Astrocyte of the cerebellum (primary cell): ENCODE data around the gene TMEM204.

Source experiments
- DNase-seq: peaks from one replicate; pipeline ENCODE4 v3.0.0-alpha.2; 2011; ENCODE audit warnings: low read depth
- H3K4me3 ChIP-seq: 2 replicates; pipeline ENCODE4 v1.5.1; 2011; ENCODE audit warnings: mild to moderate bottlenecking, low read depth, low read length, moderate library complexity
- CTCF ChIP-seq: IDR thresholded peaks from 2 replicates; pipeline ENCODE4 v1.5.1; 2012; ENCODE audit warnings: low read length, low read depth, moderate library complexity, mild to moderate bottlenecking; ENCODE audit errors: missing control alignments
- in situ Hi-C: cut with HindIII; loops from 2 replicates; pipeline ENCODE4 v1.10.0; 2017; ENCODE audit warnings: low sequenced_read_pairs

TMEM204 gene

DNA sequence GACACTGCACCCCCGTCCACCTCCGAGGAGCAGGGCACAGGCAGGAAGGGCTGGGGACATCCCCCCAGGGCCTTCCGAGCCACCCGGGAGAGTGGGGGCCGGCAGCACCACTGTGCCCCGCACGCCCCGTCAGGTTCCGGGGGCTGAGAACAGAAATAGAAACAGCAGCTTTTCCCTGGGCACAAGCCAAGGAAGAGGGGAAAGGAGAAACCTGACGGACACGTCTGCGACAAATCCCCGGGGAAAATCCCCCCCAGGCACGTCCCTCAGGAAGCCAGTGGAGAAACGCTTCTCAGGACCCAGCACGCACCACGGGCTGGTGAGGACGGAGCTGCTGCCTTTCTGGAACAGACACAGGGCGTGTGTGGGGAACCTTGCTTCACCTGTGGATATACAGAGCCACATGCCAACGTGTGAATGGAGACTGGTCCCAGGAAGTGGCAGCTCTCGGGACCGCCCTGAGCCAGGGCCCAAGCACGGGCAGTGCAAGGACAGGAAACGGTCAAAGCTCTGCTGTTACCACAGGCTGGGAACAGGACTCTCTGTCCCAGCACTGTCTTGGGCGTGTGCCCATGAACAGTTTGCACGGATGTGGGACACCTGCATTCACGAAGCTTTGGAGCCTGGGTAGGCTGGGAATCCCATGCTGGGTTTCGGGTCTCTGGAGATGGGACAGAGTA, 1.2 kb upstream of the TMEM204 start:
- no peak for DNase-seq
- no peak for TF ChIP-seq CTCF
- in situ Hi-C loops, result no loop called here
- no peak overlapping the region for H3K4me3 ChIP-seq

DNA sequence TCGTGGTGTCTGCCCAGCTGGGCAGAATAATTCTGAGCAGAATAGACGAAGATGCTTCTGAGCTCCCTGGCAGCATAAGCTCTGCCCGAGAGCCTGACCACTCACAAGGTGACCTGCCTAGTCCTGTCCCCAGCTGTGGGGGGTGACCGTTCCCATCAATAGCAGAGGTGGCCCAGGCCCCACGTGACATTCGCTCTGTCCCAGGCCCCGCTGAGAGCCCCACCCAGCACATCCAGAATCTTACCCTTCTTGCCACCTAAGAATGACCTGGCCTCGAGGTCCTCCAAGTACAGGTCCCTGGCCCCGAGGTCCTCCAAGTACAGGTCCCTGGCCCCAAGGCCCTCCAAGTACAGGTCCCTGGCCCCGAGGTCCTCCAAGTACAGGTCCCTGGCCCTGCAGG, 695 bp upstream of the TMEM204 start:
- no peak for DNase-seq
- TF ChIP-seq CTCF, result no peak
- no peak overlapping the region for H3K4me3 ChIP-seq
- in situ Hi-C loops, result no loop called here

DNA sequence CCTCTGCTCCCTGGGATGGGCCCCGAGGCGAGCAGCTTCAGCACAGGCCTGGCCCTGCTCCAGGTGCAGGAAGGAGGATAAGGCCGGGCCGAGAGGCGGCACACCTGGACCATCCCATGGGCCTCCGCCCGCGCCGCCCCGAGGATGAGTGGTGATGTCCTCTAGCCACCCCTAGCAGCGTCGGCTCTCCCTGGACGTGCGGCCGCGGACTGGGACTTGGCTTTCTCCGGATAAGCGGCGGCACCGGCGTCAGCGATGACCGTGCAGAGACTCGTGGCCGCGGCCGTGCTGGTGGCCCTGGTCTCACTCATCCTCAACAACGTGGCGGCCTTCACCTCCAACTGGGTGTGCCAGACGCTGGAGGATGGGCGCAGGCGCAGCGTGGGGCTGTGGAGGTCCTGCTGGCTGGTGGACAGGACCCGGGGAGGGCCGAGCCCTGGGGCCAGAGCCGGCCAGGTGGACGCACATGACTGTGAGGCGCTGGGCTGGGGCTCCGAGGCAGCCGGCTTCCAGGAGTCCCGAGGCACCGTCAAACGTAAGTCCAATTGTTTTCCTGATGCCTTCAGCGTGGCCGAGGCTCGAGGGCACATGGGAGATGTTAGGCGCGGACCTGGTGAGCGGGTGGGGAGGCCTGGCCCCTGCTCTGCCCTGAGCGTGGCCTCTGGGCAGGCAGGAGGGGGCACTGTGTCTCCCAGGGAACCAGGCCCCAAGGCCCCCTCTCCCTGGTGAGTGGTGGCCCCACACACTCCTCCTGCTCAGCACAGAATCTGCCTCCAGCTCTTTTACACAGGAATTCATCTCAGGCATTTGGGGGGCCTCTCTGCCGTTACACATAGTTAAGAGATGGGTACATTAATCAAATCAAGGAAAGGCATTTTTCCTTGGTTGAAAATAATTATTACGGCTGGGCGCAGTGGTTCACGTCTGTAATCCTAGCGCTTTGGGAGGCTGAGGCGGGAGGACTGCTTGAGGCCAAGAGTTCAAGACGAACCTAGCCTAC, 855 bp downstream of the TMEM204 start:
- TF ChIP-seq CTCF, result no peak
- no peak for DNase-seq
- in situ Hi-C loops, result no loop called here
- no peak overlapping the region for H3K4me3 ChIP-seq

DNA sequence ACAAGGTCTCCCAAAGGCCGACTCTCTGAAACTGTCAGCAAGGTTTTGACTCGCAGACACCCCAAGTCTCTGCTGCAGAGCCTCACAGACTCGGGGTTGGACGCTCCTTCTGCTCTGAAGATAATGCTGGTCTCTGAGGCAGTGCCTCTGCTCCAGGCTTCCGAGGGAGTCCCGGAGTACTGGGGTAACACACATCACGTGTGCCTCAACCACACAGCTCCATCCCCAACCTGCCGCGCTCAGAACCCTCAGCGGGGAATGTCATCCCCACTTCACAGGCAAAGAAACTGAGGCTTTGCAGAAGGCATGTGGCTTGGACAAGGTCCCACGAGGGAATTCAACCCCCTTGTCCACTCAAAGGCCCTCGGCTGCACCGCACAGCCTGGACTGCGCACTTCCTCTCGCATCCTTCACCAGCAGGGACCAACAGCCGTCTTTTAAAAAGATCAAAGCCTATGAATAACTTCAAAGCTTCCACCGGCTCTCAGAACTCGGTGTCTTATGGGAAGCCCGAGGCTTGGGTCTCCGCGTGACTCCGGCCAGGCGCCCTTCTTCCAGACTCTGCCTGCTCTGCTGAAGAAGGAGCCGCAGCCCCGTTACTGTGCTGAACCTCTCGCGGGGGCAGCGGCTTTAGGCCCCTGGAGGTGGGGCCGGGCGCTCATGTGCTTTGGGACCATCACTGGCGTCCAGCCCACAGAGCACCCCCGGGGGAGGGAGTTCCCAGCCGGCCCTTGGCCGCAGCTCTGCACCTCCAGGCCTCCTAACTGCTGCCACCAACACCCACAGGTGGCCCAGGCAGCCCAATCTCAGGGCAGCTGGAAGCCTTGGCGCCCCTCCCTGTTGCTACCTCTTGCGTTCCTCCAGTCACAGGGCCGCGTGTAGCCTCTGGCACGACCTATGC, 2.2 kb downstream of the TMEM204 start:
- no peak overlapping the region for H3K4me3 ChIP-seq
- no peak for TF ChIP-seq CTCF
- in situ Hi-C loops, result no loop called here
- no peak for DNase-seq

- H3K4me3 ChIP-seq, result no peak overlapping the region
- no peak for DNase-seq
- in situ Hi-C loops, result no loop called here
- no peak for TF ChIP-seq CTCF
Measured at GRCh38 chr16:1536601-1537000, 3.1 kb downstream of the TMEM204 start.

GRCh38 chr16:1537138-1537577, 3.7 kb downstream of the TMEM204 start:
- no peak overlapping the region for H3K4me3 ChIP-seq
- DNase-seq, result no peak
- TF ChIP-seq CTCF, result no peak
- in situ Hi-C loops, result no loop called here
